ENCODE data around the gene PSMA6. TPM values are rescaled to one million over a fixed set of nuclear protein-coding genes. Genes with fewer than 3 reads are reported as not detected.

PSMA6 gene
- total and polyA plus RNA-seq, 2 of the 13 experiments (the other 11 are each of a cell fraction or from before 2014, with no cell fraction given) = 525 to 1,109 TPM

DNA sequence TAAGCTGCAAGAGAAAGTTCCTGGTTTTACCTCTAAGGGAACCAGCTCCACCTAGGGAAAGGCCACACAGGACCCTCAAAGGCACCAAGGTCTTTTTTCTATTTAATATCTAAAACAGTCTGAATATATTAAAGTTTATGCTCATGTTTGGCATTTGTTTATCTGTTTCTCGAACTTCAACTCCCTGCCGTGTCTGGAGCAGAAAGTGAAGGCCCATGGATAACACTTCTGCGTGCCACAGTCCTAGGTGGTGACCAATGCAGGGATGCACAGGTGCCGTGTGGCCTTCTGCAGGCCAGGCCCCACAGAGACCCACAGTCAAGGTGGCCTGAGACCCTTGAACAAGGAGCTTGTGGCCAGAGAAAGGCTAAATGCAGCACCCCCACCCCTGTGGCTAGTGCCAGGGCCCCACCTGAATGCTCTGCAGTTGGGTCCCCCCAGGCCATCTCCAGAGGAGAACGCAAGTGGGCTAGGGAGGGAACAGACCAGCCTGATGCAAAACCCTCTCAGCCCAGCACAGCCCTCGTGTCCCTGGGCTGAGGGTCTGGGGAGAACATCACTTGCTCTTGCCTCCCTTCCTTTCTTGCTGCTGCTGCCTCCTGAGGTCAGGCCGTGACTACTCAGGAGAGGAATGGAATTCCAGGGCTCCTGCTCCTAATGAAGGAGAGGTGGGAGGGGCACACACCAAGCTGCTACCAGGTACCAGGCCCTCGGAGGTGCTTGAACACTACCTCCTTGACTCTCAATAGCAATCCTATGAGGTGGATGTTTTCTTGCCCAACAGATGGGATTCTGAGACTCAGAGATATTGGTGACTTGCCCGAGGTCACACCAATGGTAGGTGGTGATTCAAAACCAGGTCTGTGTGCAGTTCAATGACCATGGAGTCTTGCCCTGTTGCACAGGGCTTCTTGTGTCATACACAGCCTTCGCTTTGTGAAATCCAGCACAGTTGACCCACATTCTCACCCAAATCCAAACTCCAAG, 45.4 kb downstream of the PSMA6 start:
- no peak for FAIRE-seq
- intact Hi-C loops (cut with micrococcal nuclease; ENCODE audit: unreplicated experiment) = loop anchor here (5.0 kb wide), 2 partner anchors 195 to 355 kb away; partner anchors contain the start of gene SRP54
- DNase-seq (ENCODE audit: low spot score) = no peak
- in situ Hi-C loops (cut with HindIII; ENCODE audit: extremely low pct_ligation_motif_present, low pct_unique_long_range_greater_than_20kb) = no loop called here
- H3K9me3 ChIP-seq (ENCODE audit: low read length) = no peaks in the 10 kb centered on the region
- H3K79me2 ChIP-seq (ENCODE audit: insufficient read depth, low read length) = no peaks in the 10 kb centered on the region
- POLR2A ChIA-PET = interaction anchor here (0.8 to 15.5 kb wide), 15 partner anchors 9 to 489 kb away, joined by 4 to 473 read pairs (median 15); partner anchors contain the start of genes BRMS1L, NFKBIA, PRORP and PSMA6
- H3K27ac ChIP-seq (ENCODE audit: extremely low read length, insufficient read depth, low read length) = peak overlapping the region; percentile 72
- 26% methylated on average over 10 of the region's 10 CpGs for WGBS (ENCODE audit: low lambda C conversion rate)
- H3K36me3 ChIP-seq (replicated peaks in 1 of 2; ENCODE audit: control insufficient read depth in 1 of 2, insufficient read depth in 2 of 2, low read length in 2 of 2) = no peaks in the 10 kb centered on the region
- CTCF ChIA-PET (ENCODE audit: low intra/inter-chr PET ratio, low total read pairs) = interaction anchor here (1.2 kb wide), 1 partner anchor 47 kb away, joined by 4 read pairs; no protein-coding TSS in a partner anchor
- peak overlapping the region; percentile 73 for H3K9ac ChIP-seq (ENCODE audit: insufficient read depth, low read depth, low read length)
- H3K4me1 ChIP-seq (ENCODE audit: insufficient read depth, low read length) = peaks cover 95% of the 10 kb centered on the region
- no peaks in the 10 kb centered on the region for H4K20me1 ChIP-seq (ENCODE audit: insufficient read depth, low read length)
- no TSS peak for BruUV-seq (replicated peaks)
- peaks cover 0 to 3% of the 10 kb centered on the region in 2 experiments; a peak in 2 of 5 replicates for H3K27me3 ChIP-seq (ENCODE audit: control insufficient read depth in 1 of 2, insufficient read depth in 2 of 2, low read length in 2 of 2)
- ATAC-seq = 0 out of 3 replicates have a peak, but pooled peaks have one; percentile 1
- H2AFZ ChIP-seq (ENCODE audit: low read length) = peak overlapping the region; percentile 6
- H3K4me3 ChIP-seq (replicated peaks in 1 of 3; ENCODE audit: insufficient read depth in 1 of 3, low read depth in 2 of 3, low read length in 3 of 3) = peak overlapping the region; percentile 48 to 71 (median 52)
- peak overlapping the region; percentile 99 for H3K4me2 ChIP-seq (ENCODE audit: low read depth, low read length)
- TF ChIP-seq ZNF333 (CRISPR knock-in tag; IDR thresholded peaks at IDR 0.05; ENCODE audit: borderline replicate concordance) (peak; percentile 88; the same call in 1 of the 2 replicates), ZNF329 (CRISPR knock-in tag; IDR thresholded peaks at IDR 0.05; ENCODE audit: low read depth) (no peak), ZNF644 (CRISPR knock-in tag; IDR thresholded peaks at IDR 0.05; ENCODE audit: low read depth) (0 out of 2 replicates have a peak, but pooled peaks have one; percentile 17), HOXA3 (CRISPR knock-in tag; IDR thresholded peaks at IDR 0.05) (0 out of 2 replicates have a peak, but pooled peaks have one; percentile 7), NFRKB (IDR thresholded peaks at IDR 0.05) (no peak), HMG20B (CRISPR knock-in tag; conservative IDR thresholded peaks at IDR 0.05) (0 out of 2 replicates have a peak, but pooled peaks have one; percentile 11), ERF (CRISPR knock-in tag; IDR thresholded peaks at IDR 0.05) (no peak), SKI (IDR thresholded peaks at IDR 0.05; ENCODE audit: partially characterized antibody) (peak; percentile 57), ZNF44 (CRISPR knock-in tag; IDR thresholded peaks at IDR 0.05) (0 out of 2 replicates have a peak, but pooled peaks have one; percentile 83), ZNF550 (CRISPR knock-in tag; IDR thresholded peaks at IDR 0.05; ENCODE audit: borderline replicate concordance) (peak; percentile 48; the same call in 1 of the 2 replicates)
- TF ChIP-seq, protein P1, sequence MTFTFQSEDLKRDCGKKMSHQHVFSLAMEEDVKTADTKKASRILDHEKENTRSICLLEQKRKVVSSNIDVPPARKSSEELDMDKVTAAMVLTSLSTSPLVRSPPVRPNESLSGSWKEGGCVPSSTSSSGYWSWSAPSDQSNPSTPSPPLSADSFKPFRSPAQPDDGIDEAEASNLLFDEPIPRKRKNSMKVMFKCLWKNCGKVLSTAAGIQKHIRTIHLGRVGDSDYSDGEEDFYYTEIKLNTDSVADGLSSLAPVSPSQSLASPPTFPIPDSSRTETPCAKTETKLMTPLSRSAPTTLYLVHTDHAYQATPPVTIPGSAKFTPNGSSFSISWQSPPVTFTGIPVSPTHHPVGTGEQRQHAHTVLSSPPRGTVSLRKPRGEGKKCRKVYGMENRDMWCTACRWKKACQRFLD (CRISPR knock-in tag; IDR thresholded peaks at IDR 0.05; ENCODE audit: borderline replicate concordance) = no peak; the same call in 1 of the 2 replicates
- TF ChIP-seq, protein P2, sequence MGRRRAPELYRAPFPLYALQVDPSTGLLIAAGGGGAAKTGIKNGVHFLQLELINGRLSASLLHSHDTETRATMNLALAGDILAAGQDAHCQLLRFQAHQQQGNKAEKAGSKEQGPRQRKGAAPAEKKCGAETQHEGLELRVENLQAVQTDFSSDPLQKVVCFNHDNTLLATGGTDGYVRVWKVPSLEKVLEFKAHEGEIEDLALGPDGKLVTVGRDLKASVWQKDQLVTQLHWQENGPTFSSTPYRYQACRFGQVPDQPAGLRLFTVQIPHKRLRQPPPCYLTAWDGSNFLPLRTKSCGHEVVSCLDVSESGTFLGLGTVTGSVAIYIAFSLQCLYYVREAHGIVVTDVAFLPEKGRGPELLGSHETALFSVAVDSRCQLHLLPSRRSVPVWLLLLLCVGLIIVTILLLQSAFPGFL (CRISPR knock-in tag; IDR thresholded peaks at IDR 0.05) = no peak
- TF ChIP-seq, protein P3, sequence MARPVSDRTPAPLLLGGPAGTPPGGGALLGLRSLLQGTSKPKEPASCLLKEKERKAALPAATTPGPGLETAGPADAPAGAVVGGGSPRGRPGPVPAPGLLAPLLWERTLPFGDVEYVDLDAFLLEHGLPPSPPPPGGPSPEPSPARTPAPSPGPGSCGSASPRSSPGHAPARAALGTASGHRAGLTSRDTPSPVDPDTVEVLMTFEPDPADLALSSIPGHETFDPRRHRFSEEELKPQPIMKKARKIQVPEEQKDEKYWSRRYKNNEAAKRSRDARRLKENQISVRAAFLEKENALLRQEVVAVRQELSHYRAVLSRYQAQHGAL (CRISPR knock-in tag; IDR thresholded peaks at IDR 0.05; ENCODE audit: not compliant biosample characterization) = no peak
- TF ChIP-seq, protein P4, sequence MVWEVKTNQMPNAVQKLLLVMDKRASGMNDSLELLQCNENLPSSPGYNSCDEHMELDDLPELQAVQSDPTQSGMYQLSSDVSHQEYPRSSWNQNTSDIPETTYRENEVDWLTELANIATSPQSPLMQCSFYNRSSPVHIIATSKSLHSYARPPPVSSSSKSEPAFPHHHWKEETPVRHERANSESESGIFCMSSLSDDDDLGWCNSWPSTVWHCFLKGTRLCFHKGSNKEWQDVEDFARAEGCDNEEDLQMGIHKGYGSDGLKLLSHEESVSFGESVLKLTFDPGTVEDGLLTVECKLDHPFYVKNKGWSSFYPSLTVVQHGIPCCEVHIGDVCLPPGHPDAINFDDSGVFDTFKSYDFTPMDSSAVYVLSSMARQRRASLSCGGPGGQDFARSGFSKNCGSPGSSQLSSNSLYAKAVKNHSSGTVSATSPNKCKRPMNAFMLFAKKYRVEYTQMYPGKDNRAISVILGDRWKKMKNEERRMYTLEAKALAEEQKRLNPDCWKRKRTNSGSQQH (CRISPR knock-in tag; IDR thresholded peaks at IDR 0.05; ENCODE audit: low read depth) = peak; percentile 49
